GM21360 (cell line): ENCODE measurements around the gene TMEM132D.

Source experiments
- ATAC-seq: cut with Tn5 transposase; IDR thresholded peaks from one replicate; pipeline ENCODE4 v1.9.1; 2021; ENCODE audit warnings: mild to moderate bottlenecking, moderate library complexity; ENCODE audit not compliant: unreplicated experiment

TMEM132D gene

GRCh38 chr12:129750421-129750820 lies 153.4 kb downstream of the TMEM132D start:
- no peak for ATAC-seq

DNA sequence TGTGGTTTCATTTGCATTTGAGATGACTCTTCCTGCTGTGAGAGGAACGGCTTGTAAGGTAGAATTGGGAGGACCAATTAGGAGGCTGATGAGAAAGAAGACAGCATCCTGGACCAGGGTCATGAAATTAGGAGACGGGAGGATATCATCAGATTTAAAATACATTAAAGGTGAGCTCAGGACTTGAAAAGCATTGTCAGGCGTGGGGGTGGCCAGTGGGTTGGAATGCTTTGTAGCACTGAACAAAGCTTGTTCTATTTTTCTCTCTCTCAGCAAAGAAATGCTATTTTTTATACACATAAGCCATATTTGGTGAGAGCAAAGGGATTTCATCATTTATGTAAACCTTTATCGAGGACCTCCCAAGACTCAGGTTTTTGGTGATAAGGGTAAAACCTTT lies 157.5 kb downstream of the TMEM132D start:
- no peak for ATAC-seq

DNA sequence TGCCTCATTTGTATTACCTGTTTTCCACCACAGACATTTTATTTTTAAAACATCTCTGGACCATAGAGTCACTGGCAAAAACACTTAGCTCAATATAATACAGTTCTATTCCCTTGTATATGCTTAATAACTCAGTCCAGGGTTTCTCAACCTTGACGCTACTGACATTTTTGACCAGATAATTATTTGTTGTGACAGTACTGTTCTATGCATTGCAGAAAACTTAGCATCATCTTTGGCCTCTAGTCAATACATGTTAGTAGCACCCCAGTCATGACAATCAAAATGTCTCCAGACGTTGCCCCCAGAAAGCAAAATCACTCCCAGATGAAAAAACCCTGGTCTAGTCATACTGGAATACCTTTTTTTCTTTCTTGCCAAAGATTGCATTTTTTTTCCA lies 174.7 kb downstream of the TMEM132D start:
- no peak for ATAC-seq

GRCh38 chr12:129727100-129727499 lies 176.7 kb downstream of the TMEM132D start:
- ATAC-seq, result no peak

- ATAC-seq, result no peak
Observed at GRCh38 chr12:129723260-129723659, 180.6 kb downstream of the TMEM132D start.

DNA sequence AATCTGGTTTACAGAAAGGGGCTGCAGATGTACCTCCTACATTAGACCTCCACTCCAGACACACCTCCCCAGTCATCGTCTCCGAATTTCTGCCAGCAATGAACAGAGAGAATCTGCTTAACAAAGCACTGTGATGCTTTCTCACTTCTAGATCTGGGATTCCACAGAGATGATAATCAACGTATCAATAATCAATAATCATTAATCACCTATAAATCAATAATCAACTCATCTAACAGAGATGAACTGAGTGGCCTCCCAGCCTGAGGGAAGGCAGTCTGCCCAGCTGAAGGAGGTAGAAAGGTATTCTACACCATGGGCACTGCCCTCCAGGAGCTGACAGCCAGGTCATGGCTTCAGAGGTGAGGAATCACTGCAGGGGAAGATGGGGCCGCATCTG lies 183.2 kb downstream of the TMEM132D start:
- no peak for ATAC-seq

DNA sequence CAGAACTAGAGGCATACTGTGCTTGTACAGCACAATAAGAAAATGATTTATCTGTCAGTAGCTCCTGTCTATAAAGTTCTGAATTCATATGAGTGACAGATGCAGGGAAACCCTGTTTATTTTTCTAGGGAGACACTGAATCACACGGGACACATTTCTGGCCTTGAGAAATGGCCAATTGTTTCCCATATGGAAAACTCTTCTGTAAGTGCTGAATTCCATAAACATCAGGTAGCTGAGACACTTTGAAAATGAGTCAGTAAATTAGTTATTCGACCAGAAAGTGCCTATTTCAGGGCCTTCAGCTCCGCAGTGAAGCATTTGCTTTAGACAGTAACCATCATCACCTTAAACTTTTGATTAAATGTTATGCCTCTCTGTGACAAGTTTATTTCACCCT lies 184.4 kb downstream of the TMEM132D start:
- ATAC-seq, result no peak

- no peak for ATAC-seq
Observed at GRCh38 chr12:129717438-129717837, 186.4 kb downstream of the TMEM132D start.

DNA sequence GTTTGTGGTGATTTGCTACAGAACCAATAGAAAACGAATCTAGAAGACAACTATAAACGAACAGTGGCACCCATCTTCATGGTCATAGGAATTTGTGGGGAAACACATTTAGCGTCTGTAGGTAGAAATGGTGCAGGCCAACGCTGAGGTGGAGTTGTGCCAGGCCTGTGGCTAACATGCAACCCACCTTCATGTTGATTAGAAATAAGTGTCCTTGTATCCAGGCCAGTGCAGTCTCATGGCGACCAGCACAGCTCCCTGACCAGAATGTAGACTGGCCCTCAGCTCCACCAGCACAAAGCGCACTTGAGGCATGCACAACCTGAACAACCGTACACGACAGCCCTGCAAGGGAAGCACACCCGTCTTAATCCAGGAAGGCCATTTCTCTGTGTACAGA lies 187.0 kb downstream of the TMEM132D start:
- ATAC-seq, result no peak

GRCh38 chr12:129706716-129707115 lies 197.1 kb downstream of the TMEM132D start:
- ATAC-seq, result no peak

DNA sequence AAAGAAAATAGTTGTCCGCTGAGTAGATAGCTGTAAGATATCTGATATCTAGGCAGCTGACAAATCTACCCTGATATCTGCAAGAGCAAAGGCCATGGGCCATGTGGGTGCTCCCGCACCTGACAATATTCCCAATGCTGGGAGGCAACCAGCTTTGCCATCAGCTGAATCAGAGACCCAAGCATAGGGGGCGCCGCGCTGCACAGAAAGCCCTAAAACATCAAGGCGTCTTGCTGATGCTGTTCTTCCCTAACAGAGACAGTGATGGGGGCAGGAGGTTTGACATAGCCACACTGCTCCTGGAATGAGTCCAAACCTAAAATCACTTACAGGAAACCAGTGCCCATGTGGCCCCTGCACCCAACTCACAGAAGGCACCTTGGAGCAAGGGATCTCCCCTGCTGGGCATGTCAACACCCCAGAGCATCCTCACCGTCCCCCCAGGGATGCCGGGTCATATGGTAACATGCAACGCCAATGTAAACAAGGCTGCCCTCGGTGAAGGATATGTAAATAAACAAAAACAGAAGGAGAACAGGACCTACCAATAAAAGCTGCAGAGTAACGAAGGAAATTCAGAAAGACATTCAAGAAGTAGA lies 199.5 kb downstream of the TMEM132D start:
- ATAC-seq, result no peak

- ATAC-seq, result no peak
Observed at GRCh38 chr12:129701631-129702101, 202.2 kb downstream of the TMEM132D start.

GRCh38 chr12:129700036-129700435 lies 203.8 kb downstream of the TMEM132D start:
- ATAC-seq, result no peak

DNA sequence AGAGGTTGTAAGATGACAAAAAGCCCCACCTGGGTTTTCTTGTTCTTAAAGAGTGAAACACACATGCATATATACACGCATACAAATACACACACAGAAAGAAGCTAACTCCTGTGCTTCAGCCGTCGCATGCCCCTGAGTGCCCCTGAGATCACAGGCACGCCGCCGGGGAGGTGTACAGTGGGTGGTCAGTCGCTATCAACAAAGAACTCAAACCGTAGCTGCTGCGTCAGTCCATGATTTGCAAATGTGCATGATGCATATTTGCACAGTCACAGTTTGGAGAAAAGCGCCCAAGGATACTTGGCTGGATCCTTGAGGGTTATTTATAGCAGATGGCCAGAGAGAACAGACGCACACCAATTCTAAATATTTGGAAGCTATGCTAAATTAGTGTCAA lies 206.9 kb downstream of the TMEM132D start:
- ATAC-seq, result no peak

DNA sequence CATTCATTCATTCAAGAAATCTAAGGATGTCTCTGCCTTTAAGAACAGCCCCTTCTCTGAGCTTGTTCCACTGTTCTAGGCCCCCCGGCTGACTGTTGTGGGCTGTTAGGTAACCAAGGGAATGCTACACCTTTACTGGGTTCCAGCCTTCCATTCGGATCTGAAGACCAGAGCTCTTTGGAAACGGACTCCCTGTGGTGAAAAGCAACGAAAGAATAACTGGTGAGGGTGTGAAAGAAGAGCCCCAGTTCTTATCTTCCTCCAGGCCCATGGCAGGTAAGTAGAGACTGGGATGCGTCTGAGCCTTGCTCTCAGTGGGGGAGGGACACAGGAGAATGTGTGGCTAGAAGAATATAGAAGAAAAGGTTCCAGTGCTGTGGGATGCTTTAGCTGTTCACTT lies 207.4 kb downstream of the TMEM132D start:
- ATAC-seq, result no peak

DNA sequence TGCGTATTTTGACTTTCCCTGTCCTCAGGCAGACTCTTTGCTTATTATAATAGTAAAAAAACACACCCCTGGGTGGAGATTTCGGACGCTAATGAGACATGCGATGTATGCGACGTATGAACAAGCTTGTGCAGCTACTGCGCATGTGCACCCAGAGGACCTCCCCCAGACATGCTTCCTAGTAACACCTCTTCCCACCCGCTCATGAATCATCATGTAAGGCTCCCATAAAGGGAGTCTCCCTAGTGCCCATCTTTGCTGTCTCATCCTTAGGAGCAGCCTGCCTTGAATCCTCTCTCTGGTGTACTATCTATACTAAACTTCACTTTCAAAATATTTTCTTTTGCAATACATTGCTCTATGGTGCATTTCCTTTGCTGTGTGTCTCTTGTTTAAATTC lies 210.1 kb downstream of the TMEM132D start:
- no peak for ATAC-seq

- no peak for ATAC-seq
Observed at GRCh38 chr12:129687731-129688130, 216.1 kb downstream of the TMEM132D start.

- no peak for ATAC-seq
Observed at GRCh38 chr12:129681830-129682229, 222.0 kb downstream of the TMEM132D start.

GRCh38 chr12:129681151-129681550 lies 222.7 kb downstream of the TMEM132D start:
- ATAC-seq, result no peak

- no peak for ATAC-seq
Observed at GRCh38 chr12:129676411-129676810, 227.4 kb downstream of the TMEM132D start.

DNA sequence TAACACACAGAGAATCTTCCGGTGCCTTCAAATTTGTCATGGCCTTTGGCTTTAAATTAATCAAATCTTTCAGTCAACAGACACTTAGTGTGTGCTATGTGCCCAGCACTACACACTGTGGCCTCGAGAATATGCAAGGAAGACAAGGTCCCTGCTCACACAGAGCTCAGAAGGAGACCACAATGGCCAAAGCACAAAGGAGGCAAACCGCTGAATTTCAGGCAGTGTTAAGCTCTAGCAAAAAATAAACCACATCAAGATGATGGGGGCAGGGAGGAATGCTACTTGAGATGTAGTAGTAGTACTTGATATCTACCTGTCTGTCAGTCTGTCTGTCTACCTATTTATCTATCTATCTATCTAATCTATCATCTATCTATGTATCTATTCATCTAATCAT lies 227.9 kb downstream of the TMEM132D start:
- ATAC-seq, result no peak

DNA sequence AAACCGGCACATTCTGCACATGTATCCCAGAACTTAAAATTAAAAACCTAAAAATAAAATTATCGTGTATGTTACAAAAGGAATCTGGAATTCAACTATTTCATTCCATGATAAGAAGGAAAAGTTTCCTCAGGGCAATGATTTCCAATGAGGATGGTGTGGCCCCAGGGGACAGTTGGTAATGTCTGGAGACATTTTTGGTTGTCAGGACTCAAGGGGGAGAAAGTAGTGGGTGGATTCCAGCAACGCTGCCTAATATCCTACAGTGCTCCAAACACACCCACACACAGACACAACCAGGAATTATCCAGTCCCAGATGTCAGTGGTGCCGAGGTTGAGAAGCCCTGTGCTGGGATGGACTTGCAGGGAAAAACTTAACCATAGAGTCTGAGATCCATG lies 228.3 kb downstream of the TMEM132D start:
- ATAC-seq, result no peak

DNA sequence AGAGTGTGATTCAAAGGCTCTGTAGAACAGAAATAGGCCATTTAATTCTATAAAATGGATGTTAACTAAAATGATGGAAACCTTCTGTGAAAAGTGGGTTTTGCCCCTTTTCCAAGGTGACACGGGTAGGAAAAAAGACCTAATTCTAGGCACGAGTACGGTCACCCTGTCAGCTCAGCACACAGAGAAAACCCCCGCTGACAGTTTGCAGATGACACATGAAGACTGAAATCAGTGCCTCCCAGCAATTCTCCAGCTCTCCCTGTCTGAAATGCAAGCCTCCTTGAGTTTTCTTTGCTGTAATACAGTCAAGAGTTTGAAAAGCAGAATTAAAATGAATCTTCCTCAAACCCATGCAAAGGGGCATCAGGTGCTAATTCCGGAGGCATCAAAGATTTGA lies 230.0 kb downstream of the TMEM132D start:
- ATAC-seq, result no peak
